Activated CD8-positive, alpha-beta memory T cell treated with anti-CD3 and anti-CD28 coated beads, Interleukin-2, amount 50 U/mL, for 48 hours (primary cell): ENCODE data around the gene SEMA3E.
"Not testable (repeated sequence)": the region's sequence is repeated elsewhere in the genome, so short reads cannot be mapped to it uniquely, and the experiment has no call there.

Experiments
- DNase-seq: peaks from one replicate; pipeline ENCODE4 v3.0.0-alpha.2; 2020

Gene SEMA3E

DNA sequence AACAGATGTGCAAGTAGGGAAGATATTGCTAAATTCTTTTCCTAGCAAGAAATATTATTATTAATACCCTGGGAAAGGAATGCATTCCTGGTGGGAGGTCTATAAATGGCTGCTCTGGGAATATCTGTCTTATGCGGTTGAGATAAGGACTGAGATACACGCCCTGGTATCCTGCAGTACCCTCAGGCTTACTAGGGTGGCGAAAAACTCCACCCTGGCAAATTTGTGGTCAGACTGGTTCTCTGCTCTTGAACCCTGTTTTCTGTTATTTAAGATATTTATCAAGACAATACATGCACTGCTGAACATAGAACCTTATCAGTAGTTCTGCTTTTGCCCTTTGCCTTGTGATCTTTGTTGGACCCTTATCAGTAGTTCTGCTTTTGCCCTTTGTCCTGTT, 96.4 kb downstream of the SEMA3E start:
- not testable (repeated sequence) for DNase-seq

DNA sequence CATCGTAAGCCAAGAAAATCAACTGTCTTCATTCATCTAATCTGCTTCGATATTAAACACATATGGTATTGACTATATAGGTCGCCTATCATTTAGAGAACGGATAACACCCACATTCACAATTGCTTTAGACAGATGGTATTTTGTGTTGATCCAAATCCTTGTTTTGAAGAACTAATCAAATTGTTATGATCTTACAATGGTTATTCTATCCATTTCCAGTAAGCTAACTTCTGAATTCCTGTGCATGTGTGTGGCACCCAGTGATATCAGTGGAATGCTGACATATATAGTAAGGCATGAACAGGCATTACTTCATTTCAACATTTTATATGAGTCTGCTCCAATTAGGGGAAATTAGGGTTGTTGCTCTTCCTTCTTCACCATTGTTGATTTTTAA, 98.8 kb downstream of the SEMA3E start:
- DNase-seq = no peak

DNA sequence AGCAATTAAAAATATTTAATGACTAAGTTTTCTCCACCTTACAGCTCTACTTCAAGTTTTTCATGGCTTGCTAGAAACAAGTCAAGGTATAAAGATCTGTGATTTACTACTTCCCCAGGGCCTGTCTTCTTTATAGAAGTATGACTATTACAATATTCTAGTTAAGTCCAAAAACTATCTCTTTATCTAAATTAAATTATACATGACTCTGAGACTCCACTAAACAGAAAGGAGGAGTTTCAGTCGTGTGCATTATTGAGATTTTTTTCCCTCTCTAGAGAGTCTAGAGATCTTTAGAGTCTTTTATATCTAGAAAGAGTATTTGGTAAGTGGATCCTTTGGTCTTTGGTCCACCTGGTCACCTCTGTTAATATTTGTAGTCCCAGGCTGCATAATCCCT, 100.7 kb downstream of the SEMA3E start:
- no peak for DNase-seq

DNA sequence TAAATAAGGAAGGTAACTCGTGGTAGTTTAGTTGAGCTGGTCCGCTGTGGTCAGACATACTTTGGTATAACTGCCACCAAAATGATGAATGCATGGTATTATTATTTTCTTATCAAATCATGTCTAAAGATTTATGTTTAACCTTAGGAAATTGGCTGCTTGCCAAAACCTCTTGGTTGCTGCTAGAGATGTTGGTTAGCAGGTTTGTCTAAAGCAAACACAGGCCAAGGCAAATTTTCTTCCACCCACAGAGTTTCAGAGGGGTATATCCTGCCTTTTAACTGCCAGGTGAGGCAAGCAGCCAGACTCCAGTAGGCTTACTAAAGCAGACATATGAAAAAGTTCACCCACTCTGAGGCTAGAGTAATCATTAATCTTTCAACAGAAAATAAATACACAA, 101.4 kb downstream of the SEMA3E start:
- DNase-seq = no peak

DNA sequence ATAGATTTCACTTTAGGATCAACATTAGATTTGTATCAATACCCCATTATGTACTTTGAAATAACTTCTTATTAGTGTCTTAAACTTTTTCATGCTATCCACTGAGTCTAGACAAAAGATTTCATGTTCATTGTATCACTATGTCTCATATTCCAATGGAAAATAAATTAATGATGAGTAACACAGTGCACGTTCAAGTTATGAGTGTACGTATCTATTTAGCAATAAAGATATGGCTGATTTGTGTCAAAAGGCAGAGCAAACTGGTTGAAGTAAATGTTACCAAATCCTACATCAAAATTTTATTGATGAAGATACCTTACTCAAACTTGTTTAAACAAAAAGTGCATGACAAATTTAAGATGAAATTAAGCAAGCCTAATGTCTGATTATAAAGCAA, 102.4 kb downstream of the SEMA3E start:
- DNase-seq = no peak

DNA sequence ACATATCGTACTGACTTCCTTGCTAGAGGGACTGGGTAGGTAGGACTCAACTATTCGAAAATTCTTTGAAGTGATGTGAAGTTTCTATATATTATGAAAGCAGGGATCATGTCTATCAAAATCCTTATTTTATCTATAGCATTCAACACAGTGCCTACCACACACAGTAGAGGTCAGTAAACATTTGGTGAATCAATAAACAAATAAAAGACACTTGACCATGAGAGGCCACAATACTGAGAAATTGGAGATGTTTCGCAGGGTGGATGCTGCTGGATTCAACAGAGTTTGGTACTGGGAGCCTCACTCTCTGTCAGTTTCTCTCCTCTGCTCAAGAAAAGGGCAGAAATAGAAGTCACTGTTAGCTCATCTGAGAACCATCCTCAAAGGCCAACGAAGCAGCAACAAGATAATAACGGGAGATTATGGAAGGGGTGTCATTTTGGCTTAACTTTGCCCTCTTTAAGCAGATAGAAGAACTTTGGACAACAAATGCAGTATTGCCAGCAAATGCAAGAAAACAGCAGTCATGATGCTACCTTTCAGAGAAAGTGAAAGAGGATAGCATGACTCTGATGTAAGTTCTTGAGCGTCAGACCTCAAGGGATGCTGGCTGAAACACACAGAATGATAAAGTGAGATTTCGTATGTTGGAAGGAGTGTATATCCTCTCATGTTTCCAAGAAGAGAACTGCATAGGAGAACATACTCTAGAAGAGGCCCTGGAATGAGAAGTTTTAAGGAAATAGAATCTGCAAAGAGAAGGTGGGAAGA, 107.6 kb downstream of the SEMA3E start:
- no peak for DNase-seq

DNA sequence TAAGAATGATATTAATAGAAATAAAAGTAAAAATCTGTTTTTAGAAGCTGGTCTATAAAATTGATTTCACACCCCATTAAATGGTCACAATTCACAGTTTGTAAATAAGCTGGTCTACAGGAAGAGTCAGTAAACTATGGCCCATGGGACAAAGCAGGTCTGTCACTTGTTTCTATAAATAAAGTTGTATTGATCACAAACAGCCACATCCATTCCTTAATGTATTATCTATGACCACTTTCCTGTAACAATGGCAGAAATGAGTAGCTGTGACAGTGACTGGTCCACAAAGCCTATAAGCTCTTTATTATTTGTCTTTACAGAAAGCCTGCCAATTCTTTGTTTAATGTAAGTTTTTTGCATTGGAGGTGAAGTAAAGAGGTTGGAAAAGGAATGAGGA, 114.5 kb downstream of the SEMA3E start:
- DNase-seq = no peak

DNA sequence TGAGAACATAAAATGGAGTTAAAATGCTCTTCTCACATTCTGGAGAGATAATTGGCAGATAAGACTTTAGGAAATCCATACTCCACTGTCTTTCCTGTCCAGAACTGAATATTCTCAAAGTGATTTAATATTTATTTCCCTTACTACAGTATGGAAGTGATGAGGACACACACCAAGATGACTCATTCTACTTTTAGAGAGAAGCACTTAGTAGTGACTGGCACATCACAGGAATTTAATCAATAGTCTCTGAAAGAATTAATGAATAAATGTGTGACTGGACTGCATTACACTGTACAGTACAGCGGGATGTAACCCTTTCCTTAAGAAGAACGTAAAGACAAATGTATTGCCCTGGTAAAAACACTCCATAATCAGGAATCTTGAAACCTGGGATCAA, 116.7 kb downstream of the SEMA3E start:
- no peak for DNase-seq

DNA sequence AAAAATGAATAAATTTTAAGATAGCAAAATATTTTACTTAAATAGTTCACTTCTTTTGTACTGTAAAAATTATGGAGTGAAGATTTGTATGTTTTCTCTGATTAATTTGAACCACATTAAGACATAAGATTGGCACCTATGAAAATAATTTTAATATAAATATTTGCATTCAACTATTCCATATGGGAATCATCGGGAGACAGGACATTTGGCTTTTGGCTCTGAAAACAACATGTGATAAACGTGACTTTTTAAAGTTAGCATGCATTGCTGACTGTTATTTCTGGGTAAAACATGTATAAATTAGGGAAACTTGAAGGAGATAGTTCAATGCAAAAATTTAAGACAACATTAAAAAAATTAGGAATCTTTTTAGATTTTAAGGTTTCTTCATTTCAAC, 117.2 kb downstream of the SEMA3E start:
- no peak for DNase-seq

DNA sequence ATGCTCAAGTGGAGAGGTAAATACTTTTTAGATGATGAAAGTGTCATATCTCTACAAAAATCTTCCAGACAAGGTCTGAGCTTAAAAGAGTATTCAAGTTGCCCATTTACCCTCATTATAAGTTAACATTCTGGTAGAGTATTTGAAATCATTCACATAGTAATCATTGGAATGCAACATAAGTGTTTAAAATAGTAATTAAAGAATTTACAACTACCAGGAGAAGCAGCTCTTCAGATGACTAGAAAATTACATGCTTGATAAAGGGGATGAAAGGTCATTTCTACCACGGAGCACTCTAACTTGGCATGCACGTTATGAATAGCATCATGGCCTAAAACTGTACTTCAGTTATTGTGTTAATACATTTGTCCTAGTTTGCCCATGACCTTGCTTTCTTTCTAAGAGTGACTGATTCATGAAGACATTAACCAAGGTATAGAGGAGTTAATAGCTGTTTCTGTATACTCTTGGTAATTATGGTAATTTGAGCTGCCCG, 120.0 kb downstream of the SEMA3E start:
- DNase-seq = no peak

DNA sequence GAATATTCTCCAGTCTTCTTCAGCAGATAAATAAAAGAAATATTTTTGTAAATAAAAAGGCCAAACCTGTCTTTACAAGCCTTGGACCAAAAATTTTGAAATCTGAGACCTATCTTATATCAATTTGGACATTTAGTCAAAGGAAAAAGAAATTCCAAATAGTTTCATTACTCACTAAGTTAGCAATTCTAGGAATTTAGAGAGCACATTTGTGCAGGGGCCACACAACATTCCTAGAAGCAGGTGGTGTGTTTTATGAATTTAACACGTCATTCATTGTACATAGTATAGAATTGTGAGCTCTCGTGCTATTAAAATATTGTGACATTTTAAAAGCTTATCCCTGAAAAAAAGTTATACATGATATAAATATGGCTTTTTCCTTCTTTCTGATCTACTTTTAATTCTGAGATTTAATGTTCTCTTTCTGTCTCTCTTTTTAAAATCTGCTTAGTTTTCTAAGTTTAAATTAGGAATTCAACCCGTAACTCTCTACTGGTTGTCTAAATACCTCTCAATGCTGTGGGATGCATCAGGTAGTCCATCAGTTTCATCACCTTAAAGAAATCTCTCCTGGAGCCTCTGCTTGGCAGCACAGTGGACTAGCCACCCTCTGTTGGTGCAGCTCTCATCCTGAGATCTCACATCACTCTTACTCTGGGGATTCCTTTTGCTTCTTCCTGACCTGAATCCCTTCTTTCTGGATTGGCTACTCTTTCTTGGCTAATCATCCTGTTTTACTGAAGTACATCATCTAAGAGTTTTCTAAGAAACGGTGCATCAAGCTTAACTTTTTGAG, 124.5 kb downstream of the SEMA3E start:
- DNase-seq = no peak

DNA sequence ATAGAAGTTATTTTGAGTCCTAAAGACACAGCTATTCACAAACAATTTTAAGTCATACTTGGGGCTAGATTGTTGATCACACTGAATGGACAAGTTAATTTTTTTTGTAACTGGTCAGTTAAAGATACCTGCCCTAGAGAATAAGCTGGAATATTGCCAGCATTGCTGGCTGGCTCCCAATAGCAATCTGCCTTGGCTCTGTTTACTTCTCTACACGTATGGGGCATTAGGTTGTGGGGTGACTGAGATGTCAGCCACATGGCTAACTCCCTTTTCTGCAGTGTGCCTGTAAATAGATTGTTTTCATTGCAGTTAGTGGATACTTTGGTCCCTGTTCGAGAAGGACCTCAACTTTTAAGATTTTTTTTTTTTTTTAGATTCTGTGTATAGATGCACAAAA, 128.2 kb downstream of the SEMA3E start:
- DNase-seq = no peak

DNA sequence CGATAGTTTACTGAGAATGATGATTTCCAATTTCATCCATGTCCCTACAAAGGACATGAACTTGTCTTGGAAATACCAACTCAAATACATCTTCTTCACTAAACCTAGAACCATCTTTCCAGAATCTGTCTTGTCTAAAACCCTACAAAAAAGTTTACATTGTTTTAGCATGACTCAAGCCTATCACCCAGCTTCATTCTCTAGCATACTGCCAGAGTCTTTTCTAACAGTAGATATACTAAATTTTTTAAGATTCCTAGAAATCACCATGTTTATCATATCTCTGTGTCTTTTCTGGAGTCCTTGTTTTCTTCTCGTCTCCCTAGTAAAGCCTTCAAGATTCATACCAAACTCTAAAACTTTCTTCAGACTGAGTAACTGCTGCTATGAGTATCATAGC, 129.7 kb downstream of the SEMA3E start:
- DNase-seq = no peak

DNA sequence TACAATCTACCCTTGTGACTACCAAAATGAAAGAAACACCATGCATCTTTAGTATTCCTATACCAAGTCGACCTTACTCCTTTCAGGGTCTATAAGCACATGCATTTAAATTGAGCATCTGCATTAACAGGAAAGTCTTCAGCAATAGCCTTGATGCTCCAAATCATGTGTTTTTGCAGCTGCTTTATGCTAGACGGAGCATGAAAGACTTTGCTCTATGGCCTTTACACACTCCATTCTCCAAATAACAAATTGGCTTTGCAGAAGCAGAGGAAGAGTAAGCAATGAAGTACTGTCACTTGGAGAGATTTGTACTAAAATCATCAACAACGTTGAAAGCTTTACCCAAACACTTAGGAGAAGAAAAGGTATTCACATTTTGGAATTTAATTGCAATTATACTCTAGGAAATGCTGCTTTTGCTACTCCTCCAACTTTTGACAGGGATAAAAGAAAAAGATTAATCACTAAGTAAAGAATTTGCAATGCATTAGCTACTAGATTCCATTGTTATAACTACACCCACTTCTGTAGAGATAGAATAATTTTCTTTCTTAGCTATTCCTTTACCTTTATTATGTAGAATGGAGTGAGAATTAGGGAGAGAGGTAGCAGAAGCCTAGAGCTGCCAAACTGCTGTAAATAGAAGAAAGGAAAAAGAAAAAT, 131.8 kb downstream of the SEMA3E start:
- no peak for DNase-seq

DNA sequence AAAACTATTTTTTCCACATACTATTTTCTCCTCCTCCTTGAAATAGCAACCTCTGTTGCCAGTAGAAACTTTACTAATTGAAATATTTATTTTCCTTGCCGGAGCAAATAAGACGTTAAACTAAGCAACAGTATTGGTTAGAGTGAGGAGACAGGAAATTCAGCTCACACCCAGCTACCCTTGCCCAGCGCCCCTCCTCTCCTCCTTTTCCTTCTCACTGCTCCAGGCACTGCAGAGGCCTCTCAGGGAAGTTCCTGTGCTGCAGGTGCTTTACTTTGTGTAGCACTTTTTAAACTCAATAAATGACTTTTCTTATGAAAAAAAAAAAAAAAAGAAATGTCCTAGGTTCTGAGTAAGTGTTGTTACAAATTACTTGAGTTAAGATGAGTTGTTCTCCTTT, 134.0 kb downstream of the SEMA3E start:
- DNase-seq = no peak

DNA sequence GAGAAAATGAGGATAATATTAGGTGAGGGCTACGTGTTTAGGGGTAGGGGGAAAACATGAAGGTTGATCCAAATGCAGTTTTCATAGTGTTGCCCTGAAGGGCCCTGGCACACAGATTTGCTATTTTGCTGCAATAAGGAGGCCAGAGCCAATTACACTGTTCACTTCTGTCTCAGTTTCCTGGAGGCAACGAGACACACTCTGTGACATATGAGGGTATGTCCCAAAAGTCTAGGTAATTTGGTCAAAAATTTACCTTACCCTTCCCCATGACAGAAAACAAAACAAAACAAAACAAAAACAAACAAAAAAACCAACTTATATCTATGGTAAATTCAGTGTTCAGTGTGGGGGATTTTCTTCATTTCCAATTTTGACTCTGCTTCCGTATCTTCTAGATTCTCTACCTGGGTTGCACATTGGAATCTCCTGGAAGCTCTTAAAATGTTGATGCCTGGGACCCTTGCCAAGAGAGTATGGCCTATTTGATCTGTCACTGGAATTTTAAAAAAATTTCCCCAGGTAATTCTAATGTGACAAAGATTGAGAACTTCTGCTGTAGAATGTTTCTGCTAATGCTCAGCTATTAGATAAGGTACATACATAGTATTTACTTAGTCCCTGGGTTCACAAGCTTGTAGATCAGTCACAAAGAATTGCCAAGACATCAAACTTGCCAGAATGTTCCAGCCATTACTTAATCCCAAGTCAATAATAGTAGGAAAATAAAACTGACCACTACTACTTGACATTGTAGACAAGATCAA, 139.5 kb downstream of the SEMA3E start:
- no peak for DNase-seq

DNA sequence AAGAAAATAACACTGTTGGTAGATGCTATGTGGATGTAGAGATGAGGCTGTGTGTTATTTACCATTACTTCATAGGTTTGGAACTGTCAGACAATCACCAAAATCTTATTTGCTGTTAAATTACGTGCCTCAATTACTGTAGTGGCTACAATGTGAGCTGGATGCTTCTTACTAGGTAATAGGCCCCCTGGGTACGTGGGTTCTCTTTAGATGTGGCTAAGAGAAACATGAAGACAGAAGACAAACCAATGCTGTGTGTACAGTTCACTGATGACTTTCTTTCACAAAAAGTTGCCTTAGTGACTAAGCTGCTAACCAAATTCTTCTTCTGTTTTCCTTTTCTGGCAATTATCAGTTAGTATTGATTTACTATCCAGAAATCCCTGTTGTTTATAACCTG, 144.6 kb downstream of the SEMA3E start:
- DNase-seq = no peak

DNA sequence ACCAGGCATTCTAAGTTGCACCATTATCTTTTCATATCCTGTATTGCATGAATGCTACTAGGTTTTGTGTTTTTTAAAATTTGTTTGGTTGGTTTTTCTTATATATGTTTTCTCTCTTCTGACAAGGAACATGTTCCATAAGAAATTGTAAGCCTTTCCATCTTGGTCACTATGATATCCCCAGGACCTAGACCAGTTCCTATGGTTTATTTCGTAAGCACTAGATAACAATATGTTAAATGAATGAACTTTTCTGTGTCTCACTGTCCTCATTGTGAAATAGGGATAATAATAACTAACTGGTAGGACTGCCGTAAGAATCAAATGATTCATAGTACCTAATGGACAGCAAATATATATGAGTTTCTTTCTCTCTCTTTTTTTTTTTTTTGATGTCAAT, 146.3 kb downstream of the SEMA3E start:
- no peak for DNase-seq

DNA sequence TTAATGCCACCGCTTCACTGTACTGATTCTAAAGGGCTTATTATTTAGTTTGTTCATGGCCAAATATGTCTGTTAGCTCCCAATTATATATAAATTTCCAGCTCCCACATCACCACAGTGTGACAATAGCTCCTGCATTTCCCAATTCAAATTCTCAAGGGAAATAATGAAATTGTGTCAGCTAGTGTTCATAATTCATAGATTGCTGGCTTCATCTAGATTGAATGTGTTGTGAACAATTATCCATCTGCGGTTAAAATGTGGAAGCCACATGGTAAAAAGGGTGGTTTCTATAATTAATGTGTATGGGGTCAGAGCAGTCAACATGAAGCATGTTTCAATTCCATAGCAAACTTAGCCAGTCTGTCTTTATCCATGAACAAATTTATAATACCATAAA, 154.3 kb downstream of the SEMA3E start:
- DNase-seq = no peak

DNA sequence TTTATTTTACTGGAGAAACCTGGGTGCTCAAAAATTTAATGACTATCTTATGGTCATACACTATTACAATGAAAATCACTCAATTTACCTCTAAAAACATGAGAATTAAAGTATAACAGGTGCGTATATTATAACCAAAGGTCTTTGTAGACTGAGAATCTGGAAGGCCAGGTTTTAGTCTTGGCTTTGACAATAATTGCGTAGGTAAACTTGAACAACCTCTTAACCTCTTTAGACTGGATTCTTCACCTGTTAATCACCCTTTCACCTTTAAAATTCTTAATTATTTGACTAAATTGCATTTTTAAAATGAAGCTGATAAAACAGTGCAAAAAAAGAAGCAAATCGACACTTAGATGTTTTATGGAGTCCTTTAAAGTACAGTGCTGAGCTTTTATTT, 156.1 kb downstream of the SEMA3E start:
- no peak for DNase-seq

DNA sequence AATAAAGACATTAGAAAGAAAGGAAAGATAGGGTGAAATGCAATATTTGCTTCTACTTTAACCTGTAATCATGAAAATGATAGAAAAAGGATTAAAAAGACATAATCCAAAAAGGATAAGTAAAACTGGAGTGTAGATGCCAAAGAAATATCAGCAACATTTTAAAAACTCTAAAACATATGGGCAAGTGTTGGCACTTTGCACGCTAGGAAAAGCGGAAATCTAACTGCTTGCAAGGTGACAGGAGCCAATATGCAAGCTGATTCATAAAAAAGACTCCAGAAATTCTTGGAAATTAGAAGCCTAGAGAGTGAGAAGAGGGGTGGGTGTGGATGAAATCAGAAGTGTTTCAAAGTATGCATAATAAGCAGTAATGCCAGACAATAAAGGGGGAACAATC, 161.1 kb downstream of the SEMA3E start:
- no peak for DNase-seq

DNA sequence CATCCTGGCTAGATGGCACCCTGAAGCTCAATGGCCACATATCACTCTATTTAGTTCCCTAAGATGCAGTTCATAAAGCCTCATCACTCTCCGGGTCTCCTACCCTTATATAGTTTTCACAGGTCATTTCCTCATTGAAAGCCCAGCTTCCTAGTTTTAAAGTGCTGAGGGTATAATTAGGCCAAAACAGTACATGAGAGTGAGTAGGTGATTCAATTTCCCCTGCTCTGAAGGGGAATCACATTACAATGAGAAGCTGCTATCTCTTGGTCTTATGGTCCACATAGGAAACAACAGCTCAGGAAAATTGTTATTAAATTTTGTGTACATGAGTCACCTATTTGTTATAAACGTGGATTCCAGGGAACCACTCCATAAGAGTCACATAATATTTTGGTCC, 162.0 kb downstream of the SEMA3E start:
- DNase-seq = no peak

DNA sequence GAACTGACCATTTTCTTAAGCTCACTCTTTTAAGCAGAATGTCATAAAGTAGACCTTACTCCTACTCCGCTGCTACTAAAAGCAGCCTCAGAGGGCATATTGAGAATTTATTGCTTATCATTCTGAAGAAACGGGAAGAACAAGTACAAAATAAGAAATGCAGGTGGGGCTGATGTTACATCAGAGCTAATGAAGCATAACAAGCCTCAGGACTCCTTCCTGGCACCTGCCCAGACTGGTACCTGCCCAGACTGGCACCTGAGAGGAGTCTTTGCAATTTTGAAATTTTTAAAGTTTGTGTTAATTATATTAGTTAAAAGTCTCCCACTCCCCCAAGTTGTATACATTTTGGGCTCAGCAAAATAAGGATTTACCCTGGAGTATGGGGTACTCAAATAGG, 162.4 kb downstream of the SEMA3E start:
- no peak for DNase-seq
